ENCODE results near the gene USH1G. TPM values are rescaled to one million over a fixed set of nuclear protein-coding genes. Genes with fewer than 3 reads are reported as not detected.
A peak's percentile ranks its signal among the peaks of the same experiment; 100 is the strongest.

Gene USH1G
- total RNA-seq, 1 donor from 2014 or later: not detected

DNA sequence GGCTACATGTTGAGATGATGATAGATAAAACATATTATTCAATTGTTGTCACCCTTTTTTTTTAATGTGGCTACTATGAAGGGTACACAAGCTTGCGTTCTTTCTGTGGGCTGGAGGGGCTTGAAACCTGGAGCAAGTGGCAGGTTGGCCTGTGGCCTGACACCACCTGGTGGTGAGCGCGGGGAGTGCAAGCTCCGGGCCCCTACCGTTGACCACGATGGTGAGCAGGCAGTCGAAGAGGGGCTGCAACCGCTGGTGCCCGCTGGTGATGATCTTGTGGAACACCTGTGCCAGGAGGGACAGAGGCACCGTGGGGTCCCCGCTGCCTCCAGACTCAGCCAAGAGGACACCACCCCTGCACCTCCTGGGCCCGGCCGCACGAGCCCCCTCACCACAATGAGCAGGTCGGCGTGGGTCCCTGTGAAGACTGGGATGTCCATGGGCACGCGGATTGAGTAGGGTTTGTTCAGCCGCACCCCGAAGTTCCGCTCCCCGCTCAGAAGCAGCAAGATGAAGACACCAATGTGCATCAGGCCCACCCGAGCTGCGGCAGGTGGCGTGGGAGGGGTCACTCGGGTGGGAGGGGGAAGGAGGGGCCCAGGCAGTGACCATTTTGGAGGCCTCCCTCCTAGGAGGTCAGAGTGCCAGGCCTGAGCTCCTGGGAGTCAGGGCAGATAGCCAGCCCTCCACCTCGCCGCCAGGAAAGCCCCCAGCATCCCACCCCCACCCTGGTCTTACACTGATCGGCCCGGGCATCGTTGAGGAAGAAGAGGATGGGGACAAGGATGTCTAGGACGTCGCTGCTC is 35.1 kb upstream of the USH1G start:
- DNase-seq (ENCODE audit: missing footprints): peak; percentile 82
- intact Hi-C loops (cut with DNase I): loop anchor here (5.0 kb wide), 2 partner anchors 166 to 216 kb away; no protein-coding TSS in a partner anchor
- ATAC-seq: no peak

DNA sequence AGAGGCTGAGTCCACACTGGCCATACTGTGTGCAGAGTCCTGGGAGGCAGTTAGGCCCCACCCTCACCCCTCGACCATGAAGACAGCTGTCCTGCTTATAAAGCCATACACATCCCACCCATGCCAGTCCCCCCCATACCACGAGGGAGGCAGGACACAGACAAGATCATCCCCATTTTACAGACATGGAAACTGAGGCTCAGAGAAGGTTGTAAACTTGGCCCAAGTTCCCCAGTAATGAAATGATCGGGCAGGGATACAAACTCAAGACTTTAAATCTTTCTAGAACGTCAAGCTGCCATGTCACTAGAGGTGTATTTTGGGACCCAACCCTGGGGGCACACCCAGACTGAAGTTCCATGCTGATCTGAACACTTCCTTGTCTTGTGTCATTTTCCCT is 33.0 kb upstream of the USH1G start:
- intact Hi-C loops (cut with DNase I): loop anchor here (5.0 kb wide), 2 partner anchors 164 to 214 kb away; no protein-coding TSS in a partner anchor
- no peak for ATAC-seq
- no peak for DNase-seq (ENCODE audit: missing footprints)

DNA sequence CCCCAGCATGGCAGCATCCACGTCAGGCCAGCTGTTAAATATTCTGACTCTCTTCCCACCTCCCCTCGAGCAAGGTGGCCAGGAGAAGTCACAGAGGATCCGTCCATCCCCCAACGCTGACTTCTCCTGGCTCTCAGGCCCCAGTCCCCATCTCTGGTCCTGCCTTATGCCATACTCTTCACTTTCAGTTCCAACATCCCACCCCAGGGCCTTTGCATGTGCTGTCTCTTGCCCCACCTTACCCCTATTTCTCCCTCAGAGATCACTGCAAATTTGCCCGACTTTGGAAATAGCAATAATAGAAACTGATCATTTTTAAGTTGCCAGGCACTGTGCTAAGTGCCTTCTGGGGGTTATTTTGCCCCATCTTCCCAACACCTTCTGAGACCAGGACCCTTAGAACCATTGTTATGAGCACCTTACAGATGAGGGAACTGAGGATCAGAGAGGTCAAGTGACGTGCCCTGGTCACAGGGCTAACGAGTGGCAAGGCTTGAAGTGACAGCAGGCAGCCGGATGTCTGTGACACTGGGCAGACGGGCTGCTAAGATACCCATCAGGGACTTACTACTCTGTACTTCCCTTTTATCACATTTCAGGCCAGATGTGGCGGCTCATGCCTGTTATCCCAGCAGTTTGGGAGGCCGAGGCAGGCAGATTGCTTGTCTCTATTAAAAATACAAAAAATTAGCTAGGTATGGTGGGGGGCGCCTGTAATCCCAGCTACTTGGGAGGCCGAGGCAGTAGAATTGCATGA is 31.8 kb upstream of the USH1G start:
- DNase-seq (ENCODE audit: missing footprints) (no peak), ATAC-seq (no peak)
- intact Hi-C loops (cut with DNase I): loop anchor here (5.0 kb wide), 2 partner anchors 163 to 213 kb away; no protein-coding TSS in a partner anchor

DNA sequence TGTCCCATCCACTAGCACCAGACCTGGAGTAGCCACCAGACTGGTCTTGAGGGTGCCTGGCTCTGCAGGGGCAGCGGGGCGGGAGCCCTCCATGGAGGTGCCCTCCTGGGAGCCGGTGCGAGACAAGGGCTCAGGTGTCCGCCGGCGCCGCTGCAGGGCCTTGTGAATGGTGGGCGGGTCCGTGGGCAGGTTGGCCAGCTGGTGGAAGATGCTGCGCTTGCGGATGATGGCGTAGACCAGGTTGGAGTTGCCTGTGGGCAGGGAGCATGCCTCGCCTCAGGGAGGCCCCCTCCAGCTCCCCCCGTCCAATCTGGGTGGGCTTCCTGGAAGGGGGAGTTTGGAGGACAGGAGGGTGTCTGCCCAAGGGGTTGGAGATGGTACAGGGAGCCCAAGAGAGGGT is 31.1 kb upstream of the USH1G start:
- intact Hi-C loops (cut with DNase I): no loop called here
- DNase-seq (ENCODE audit: missing footprints): no peak
- ATAC-seq: no peak

DNA sequence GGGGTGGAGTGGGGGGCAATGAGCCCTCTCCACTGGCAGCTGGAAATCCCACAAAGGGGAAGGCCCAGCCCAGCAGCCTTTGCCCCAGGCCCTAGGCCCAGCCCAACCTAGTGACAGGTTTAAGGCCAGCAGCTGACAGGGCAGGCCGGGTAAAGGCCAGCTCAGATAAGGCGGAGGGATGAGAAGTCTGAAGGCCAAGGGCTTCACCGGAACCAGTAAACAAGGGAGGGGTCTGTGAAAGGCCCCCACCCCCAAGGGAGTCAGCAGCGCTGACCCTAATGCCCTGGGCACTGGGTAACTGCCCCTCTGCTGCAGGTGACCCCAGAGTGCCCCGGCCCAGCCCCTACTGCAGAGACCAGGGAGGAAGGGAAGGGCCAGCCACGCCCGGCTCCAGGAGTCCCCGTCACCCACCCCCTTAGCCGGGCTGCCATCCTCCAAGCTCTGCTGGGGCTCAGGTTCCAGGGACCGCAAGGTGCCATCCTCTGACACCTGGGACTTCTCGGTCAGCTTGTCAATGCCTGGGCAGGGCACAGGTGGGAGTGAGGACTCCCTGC is 30.2 kb upstream of the USH1G start:
- ATAC-seq: no peak
- intact Hi-C loops (cut with DNase I): no loop called here
- DNase-seq (ENCODE audit: missing footprints): peak; percentile 46

DNA sequence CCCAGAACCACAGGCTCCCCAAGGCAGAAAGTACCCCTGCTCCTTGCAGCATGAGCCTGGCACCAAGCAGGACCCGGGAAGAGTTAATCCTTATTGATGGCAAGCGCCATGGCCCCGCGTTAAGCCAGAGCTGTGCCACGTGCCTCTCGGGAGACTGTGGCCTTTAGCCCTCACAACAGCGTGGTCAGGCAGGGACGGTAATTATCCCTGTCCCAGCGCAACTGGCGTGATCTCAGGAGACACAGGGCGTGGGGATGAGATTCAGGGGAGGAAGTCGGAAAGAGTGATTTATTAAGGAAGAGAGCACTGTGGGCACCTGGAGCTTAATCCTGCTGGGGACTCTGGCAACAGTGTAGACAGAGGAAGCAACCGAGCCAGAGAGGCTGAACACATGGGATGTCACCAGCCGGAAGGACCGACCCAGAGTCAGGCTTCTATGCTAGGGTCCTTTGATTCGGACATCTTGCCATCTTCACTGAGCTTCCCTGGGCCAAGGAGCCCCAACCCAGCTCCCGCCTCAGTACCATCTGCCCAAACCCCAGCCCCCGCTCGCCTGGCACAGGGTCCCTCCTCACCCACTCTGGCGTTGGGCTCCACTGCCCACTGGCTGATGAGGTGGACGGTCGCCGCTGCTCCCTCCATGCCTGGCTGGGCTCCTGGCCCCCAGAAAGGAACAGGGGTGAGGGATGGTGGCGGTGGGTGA is 29.5 kb upstream of the USH1G start:
- ATAC-seq (no peak), DNase-seq (ENCODE audit: missing footprints) (peak; percentile 55)
- intact Hi-C loops (cut with DNase I): no loop called here

DNA sequence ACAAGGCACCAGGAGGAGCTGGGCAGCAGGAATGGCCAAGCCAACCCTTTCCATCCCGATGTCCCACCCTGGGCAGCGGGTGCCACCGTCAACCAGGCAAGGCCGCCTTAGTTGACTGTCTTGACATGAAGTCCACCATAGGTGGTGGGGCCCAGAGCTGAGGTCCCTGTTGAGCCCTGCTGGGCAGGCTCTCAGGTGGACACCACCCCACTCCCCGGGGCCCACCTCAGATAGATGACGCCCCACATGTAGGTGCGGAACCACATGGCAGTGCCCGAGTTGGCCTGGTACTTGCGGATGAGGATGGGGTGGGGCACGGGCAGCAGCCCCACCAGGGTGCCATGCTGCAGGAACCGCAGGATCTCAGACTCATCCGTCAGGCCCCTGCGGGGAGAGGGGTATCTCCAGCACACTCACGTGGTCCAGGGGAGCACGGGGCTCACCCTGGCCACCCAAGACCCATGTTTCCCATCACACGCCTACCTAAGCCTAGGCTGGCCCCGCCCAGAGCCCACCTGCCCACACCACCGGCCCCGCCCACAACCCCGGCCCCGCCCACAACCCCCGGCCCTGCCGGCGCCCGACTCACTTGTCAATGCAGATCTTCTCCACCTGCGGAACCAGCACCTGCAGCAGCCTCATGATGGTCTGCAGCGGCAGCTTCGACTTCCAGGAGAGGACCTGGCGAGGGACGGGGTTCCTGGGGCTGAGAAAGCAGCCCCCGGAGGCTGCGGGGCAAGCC is 28.8 kb upstream of the USH1G start:
- ATAC-seq (no peak), DNase-seq (ENCODE audit: missing footprints) (peak; percentile 28)
- intact Hi-C loops (cut with DNase I): no loop called here

DNA sequence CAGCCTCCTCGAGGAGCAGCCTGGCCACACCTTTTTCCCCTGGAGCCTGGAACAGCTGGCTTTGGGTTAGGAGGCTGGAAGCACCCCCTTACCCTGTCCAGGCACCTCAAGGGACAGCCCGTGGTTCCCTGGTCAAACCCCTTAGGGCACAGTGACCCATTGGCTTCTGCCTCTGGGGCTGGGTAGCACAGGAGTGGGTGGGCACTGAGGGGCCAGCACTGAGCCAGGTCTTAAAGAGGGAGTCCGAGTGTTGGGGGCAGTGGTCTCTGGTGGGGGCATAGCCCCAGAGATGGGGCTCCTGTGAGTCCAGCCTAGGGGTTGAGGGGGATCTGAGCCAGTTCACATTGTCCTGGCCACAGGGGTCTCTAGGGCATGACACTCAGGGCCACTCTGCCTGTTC is 28.0 kb upstream of the USH1G start:
- no peak for DNase-seq (ENCODE audit: missing footprints)
- ATAC-seq: no peak
- intact Hi-C loops (cut with DNase I): no loop called here

DNA sequence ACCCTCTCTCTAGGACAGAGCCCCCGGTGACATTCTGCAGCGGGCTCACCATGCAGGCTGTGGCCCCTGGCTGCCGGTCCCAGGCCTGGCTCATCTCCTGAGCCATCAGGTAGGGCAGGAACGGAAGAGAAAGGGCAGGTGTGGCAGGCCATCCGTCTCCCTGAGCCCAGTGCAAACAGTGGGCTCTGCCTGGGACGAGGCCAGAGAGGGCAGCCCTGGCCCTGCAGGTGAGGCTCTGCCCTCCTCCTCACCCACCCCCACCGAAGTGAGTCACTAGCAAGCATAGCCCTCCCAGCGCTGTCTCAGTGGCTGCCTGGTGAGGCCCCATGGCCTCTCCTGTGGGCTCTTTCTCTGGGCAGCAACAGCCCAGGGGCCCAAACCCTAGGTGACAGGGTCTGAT is 27.2 kb upstream of the USH1G start:
- intact Hi-C loops (cut with DNase I): no loop called here
- DNase-seq (ENCODE audit: missing footprints) (no peak), ATAC-seq (no peak)

DNA sequence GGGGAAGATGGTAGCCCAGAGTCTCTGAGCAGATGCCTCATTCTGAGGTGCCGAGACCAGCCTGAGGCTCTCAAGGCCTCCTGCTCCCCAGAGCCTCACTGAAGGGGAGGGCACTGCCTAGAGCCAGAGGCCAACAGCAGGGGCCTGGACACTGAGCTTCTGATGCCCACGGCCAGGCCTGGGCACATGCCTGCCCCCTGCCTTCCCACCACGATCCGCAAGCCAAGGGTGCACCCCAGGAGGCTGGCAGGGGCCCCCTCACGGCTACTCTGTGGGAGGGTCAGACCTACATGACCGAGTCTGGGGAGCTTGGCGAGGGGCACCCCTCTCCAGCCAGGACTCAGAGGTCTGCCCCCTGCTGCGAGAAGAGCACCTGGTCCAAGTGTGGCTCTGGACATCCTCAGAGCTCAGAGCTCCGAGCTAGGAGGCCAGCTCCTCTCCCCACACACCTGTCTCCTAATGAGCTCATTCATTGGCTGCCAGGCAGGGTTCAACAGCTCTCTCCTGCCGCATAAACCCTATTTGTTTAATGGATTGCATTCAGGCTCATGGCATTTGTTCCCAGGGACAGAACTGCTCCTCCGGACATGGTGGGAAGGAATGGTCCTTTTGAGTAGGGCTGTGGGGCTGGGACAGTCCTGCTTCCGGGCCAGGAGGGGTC is 26.5 kb upstream of the USH1G start:
- DNase-seq (ENCODE audit: missing footprints) (no peak), ATAC-seq (no peak)
- intact Hi-C loops (cut with DNase I): no loop called here

DNA sequence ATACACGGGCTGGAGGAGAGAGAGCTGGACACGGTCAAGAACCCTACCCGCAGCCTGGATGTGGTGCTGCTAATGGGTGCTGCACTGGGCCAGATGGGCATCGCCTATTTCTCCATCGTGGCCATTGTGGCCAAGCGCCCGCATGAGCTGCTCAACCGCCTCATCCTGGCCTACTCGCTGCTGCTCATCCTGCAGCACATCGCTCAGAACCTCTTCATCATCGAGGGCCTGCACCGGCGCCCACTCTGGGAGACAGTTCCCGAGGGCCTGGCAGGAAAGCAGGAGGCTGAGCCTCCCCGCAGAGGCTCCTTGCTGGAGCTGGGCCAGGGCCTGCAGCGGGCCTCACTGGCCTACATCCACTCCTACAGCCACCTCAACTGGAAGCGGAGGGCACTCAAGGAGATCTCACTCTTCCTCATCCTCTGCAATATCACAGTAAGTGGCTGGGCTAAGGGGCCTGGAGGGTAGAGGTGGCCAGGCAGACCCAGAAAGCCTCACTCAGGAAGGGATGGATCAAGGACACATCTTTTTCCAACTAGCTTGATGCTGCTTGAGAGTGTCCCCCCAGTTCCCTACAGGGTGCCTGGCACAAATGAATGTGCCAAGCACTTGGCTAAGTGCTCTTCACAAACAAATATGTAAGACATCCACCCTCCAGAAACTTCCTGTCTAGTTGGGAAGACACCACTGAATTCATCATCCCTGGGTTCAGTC is 24.1 kb upstream of the USH1G start:
- intact Hi-C loops (cut with DNase I): no loop called here
- no peak for DNase-seq (ENCODE audit: missing footprints)
- no peak for ATAC-seq

DNA sequence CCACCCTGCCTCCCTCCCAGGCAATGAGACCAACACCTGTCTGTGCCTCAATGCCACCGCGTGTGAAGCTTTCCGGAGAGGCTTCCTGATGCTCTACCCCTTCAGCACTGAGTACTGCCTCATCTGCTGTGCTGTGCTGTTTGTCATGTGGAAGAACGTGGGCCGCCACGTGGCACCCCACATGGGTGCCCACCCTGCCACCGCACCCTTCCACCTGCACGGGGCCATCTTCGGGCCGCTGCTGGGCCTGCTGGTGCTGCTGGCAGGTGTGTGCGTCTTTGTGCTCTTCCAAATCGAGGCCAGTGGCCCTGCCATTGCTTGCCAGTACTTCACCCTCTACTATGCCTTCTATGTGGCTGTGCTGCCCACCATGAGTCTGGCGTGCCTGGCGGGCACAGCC is 23.6 kb upstream of the USH1G start:
- intact Hi-C loops (cut with DNase I): no loop called here
- DNase-seq (ENCODE audit: missing footprints): no peak
- ATAC-seq: no peak

DNA sequence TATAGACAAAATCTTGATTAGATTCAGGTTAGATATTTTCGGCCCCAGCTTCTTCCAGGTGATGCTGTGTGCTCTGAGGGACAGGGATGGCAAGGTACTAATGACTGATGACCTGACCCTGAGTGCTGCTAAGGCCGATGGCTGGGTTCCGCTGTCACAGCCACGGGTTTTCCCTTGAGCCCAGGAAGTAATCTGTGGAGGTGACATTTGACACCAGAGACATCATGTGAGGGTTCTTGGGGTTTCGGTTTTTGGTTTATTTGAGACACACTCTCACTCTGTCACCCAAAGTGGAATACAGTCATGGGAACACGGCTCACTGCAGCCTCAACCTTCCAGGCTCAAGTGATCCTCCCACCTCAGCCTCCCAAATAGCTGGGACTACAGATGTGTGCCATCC is 22.5 kb upstream of the USH1G start:
- intact Hi-C loops (cut with DNase I): no loop called here
- ATAC-seq: no peak

DNA sequence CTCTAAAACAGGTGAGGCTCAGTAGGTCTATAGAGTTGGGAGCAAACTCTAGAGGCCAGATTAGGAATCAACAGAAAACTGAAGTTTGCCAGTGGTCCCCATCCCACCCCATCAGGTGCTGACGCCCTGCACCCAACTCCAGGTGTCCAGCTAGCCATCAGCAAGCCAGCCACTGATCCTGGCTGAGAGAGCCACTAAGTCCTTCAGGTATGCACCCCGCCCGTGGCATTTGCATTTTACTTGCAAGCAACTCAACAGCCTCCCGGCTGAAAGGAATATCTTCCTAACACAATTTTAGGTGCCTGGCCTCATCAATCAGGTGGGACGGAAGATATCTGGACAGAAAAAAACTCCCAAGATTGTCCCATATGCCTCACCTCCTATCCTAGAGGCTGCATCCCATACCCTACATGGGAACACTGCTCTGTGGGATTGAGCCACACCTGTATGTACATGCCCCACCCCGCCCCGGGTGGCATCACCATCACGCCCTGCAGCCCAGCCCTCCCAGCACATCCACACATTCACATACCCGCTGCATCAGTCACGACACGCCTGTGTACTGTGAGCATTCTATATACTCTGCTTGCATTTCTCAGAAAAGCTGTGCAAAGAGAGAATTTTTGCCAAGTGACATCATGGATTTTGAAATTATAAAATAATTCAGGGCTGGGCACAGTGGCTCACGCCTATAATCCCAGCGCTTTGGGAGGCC is 20.9 kb upstream of the USH1G start:
- no peak for DNase-seq (ENCODE audit: missing footprints)
- ATAC-seq: no peak
- intact Hi-C loops (cut with DNase I): no loop called here

More for the DNA sequence above, 22.5 kb upstream of the USH1G start:
- no peak for DNase-seq (ENCODE audit: missing footprints)

DNA sequence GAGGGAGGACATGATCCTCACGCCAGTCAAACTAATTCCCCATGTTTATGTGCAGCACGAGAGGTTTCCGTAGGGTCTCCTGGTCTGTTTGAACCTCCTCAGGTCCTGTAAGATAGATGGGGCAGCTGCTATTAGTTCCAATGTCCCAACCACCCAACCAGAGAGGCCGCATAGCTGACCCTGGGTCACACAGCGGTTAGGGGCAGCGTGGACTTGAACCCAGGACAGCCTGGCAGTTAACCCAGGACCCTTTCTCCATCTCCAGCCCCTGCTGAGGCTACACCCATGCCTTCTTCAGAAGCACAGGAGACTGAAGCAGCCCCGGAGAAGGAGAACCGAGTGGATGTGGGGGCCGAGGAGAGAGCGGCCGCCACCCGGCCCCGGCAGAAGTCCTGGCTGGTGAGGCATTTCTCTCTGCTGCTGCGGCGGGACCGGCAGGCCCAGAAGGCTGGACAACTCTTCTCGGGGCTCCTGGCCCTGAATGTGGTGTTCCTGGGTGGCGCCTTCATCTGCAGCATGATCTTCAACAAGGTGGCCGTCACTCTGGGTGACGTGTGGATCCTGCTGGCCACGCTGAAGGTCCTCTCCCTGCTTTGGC is 18.2 kb upstream of the USH1G start:
- no peak for ATAC-seq
- intact Hi-C loops (cut with DNase I): no loop called here
- DNase-seq (ENCODE audit: missing footprints): no peak

DNA sequence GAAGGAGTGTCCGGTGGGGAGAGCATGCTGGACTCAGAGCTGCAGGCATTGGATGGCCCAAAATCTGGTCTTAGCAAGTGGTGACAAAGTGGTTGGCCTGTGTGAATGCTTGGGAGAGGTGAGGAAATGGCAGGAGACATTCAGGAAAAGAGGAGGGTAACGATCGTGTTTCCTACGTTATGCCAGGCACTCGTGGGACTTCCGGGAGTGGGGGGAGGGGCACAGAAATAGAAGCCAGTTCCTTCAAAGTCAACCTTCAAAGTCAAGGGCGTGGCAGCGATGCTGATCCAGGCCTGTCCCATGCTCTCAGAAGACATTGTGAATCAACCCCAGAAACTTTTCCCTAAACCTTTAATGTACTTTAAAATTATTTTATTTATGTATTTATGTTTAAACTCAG is 16.5 kb upstream of the USH1G start:
- ATAC-seq: no peak
- intact Hi-C loops (cut with DNase I): no loop called here
- DNase-seq (ENCODE audit: missing footprints): no peak
